Right atrium auricular region (tissue), 2 donors: ENCODE results near the gene BOC. TPM values are rescaled to one million over a fixed set of nuclear protein-coding genes. Genes with fewer than 3 reads are reported as not detected.

Experiments
- DNase-seq: peaks from one replicate; pipeline ENCODE4 v3.0.0-alpha.2; 2019; ENCODE audit warnings: low spot score
- H3K27ac ChIP-seq, 2 donors: fragments of 200-600 bp; sonication (generic); 1 replicate in 1 of 2; 2 replicates in 1 of 2; pipeline ENCODE4 v1.5.1; 2016 to 2019
- H3K27me3 ChIP-seq, 2 donors: fragments of 200-600 bp; sonication (generic); one replicate each; pipeline versions ENCODE4 v1.5.1 to v1.6.0; 2017 to 2019
- H3K36me3 ChIP-seq: fragments of 200-600 bp; sonication (generic); one replicate; pipeline ENCODE4 v1.5.1; 2016
- H3K4me1 ChIP-seq, 2 donors: fragments of 200-600 bp; sonication (generic); one replicate each; pipeline versions ENCODE4 v1.5.1 to v1.6.0; 2017 to 2019
- H3K4me3 ChIP-seq, 2 donors: fragments of 200-600 bp; sonication (generic); 1 replicate in 1 of 2; 2 replicates in 1 of 2; pipeline ENCODE4 v1.5.1; 2017 to 2019; ENCODE audit warnings: mild to moderate bottlenecking in 1 of 2, moderate library complexity in 1 of 2
- H3K9me3 ChIP-seq, 2 donors: fragments of 200-600 bp; sonication (generic); one replicate each; pipeline ENCODE4 v1.5.1; 2019
- CTCF ChIP-seq, 2 donors: fragments of 200-600 bp; sonication (generic); IDR thresholded peaks; one replicate each; pipeline ENCODE4 v1.5.1; 2019; ENCODE audit warnings: antibody characterized with exemption in 2 of 2
- total RNA-seq, 2 donors: library from RNA; depleted of rRNA; stranded (reverse); fragments of >200 nt; gene quantifications; one replicate each; pipeline ENCODE4 v1.1.0, GENCODE V29; 2016

Gene BOC
- total RNA-seq, 2 donors from 2014 or later: 10.6 to 15.4 TPM

GRCh38 chr3:113242096-113242581 is 30.8 kb downstream of the BOC start:
- Histone ChIP-seq H3K27me3 (no peaks in the 10 kb centered on the region), H3K27ac (peak overlapping the region; percentile 31 to 38), H3K4me3 (no peak overlapping the region), H3K9me3 (no peaks in the 10 kb centered on the region), H3K36me3 (no peaks in the 10 kb centered on the region), H3K4me1 (peaks cover 0 to 15% of the 10 kb centered on the region in 2 donors)
- no peak for TF ChIP-seq CTCF (IDR thresholded peaks at IDR 0.05)
- DNase-seq: no peak

- no peak overlapping the region for H3K27ac ChIP-seq
- H3K27me3 ChIP-seq: no peaks in the 10 kb centered on the region
- DNase-seq: no peak
- H3K36me3 ChIP-seq: no peaks in the 10 kb centered on the region
- H3K9me3 ChIP-seq: no peaks in the 10 kb centered on the region
- no peak for TF ChIP-seq CTCF (IDR thresholded peaks at IDR 0.05)
- peaks cover 0 to 24% of the 10 kb centered on the region in 2 donors for H3K4me1 ChIP-seq
- no peak overlapping the region for H3K4me3 ChIP-seq
These were observed 31.7 kb downstream of the BOC start for GRCh38 chr3:113243071-113243470.

GRCh38 chr3:113243846-113244245 is 32.5 kb downstream of the BOC start:
- Histone ChIP-seq H3K9me3 (no peaks in the 10 kb centered on the region), H3K36me3 (no peaks in the 10 kb centered on the region), H3K27me3 (no peaks in the 10 kb centered on the region), H3K4me1 (peaks cover 0 to 32% of the 10 kb centered on the region in 2 donors), H3K4me3 (no peak overlapping the region), H3K27ac (no peak overlapping the region)
- TF ChIP-seq CTCF (IDR thresholded peaks at IDR 0.05): no peak
- no peak for DNase-seq

GRCh38 chr3:113245761-113246161 is 34.4 kb downstream of the BOC start:
- no peak for TF ChIP-seq CTCF (IDR thresholded peaks at IDR 0.05)
- Histone ChIP-seq H3K4me3 (no peak overlapping the region), H3K4me1 (peaks cover 0 to 34% of the 10 kb centered on the region in 2 donors), H3K27ac (peak overlapping the region; percentile 52 to 66), H3K36me3 (no peaks in the 10 kb centered on the region), H3K27me3 (no peaks in the 10 kb centered on the region), H3K9me3 (no peaks in the 10 kb centered on the region)
- peak; percentile 77 for DNase-seq

- no peak for DNase-seq
- no peak for TF ChIP-seq CTCF (IDR thresholded peaks at IDR 0.05)
- peaks cover 0 to 28% of the 10 kb centered on the region in 2 donors for H3K4me1 ChIP-seq
- H3K36me3 ChIP-seq: no peaks in the 10 kb centered on the region
- no peaks in the 10 kb centered on the region for H3K27me3 ChIP-seq
- H3K4me3 ChIP-seq: no peak overlapping the region
- peak overlapping the region; percentile 52 to 66 for H3K27ac ChIP-seq
- no peaks in the 10 kb centered on the region for H3K9me3 ChIP-seq
These were observed 35.7 kb downstream of the BOC start for GRCh38 chr3:113247068-113247467.
